B cell (primary cell): ENCODE measurements around the gene NBAS. TPM values are rescaled to one million over a fixed set of nuclear protein-coding genes. Genes with fewer than 3 reads are reported as not detected.

Experiments used
- ATAC-seq: fragments of 200-7000 bp; cut with Tn5 transposase; one replicate; pipeline ENCODE4 v1.10.0; 2021; ENCODE audit warnings: low read depth, mild to moderate bottlenecking, moderate number of reproducible peaks, moderate library complexity
- CTCF ChIA-PET: fragments of 350-600 bp; sonication (Branson Sonifier 250); formaldehyde crosslinking; loops from one replicate; lab custom pipeline; 2021; ENCODE audit warnings: antibody characterized with exemption, inconsistent platforms; lab: Charles Lee
- POLR2A ChIA-PET: fragments of 350-600 bp; sonication (Branson Sonifier 250); formaldehyde crosslinking; loops from one replicate; lab custom pipeline; 2021; ENCODE audit warnings: antibody characterized with exemption; lab: Charles Lee
- DNase-seq: peaks from one replicate; pipeline ENCODE4 v3.0.0; 2013
- H2AFZ ChIP-seq: 2 replicates; pipeline ENCODE4 v1.6.1; 2012; ENCODE audit warnings: mild to moderate bottlenecking, low read depth, low read length; ENCODE audit not compliant: insufficient read depth, poor library complexity, severe bottlenecking
- H3K27ac ChIP-seq, 2 donors: 1 replicate in 1 of 2; 2 replicates in 1 of 2; pipeline ENCODE4 v1.5.1; 2012 to 2013; ENCODE audit warnings: low read length in 2 of 2, mild to moderate bottlenecking in 2 of 2, moderate library complexity in 1 of 2
- H3K27me3 ChIP-seq, 4 experiments: fragments of 200-600 bp in 1 of 4; sonication (generic) in 1 of 4; replicated peaks in 1 of 4; 1 replicate in 2 of 4; 2 replicates in 2 of 4; pipeline versions ENCODE4 v1.6.1 to v1.7.0; 2013 to 2016; ENCODE audit warnings: low read length in 3 of 4, mild to moderate bottlenecking in 2 of 4, mixed read lengths in 1 of 4, moderate library complexity in 1 of 4; ENCODE audit not compliant: insufficient read depth in 4 of 4, control insufficient read depth in 3 of 4; ENCODE audit errors: control extremely low read depth in 1 of 4
- H3K36me3 ChIP-seq, 2 experiments: replicated peaks in 1 of 2; 1 replicate in 1 of 2; 2 replicates in 1 of 2; pipeline versions ENCODE4 v1.6.1 to v1.7.1; 2013; ENCODE audit warnings: low read length in 1 of 2; ENCODE audit not compliant: insufficient read depth in 2 of 2, control insufficient read depth in 1 of 2; ENCODE audit errors: control extremely low read depth in 1 of 2, extremely low read depth in 1 of 2
- H3K4me1 ChIP-seq, 2 donors: fragments of 200-600 bp in 1 of 2; sonication (generic) in 1 of 2; 1 replicate in 1 of 2; 2 replicates in 1 of 2; pipeline versions ENCODE4 v1.5.1 to v1.6.1; 2013 to 2017; ENCODE audit warnings: low read length in 2 of 2; ENCODE audit not compliant: control insufficient read depth in 2 of 2, insufficient read depth in 2 of 2
- H3K4me2 ChIP-seq: replicated peaks from 2 replicates; pipeline ENCODE3; 2012; ENCODE audit warnings: mild to moderate bottlenecking, low read depth, low read length; ENCODE audit not compliant: poor library complexity, severe bottlenecking
- H3K4me3 ChIP-seq, 5 experiments: fragments of 200-600 bp in 1 of 5; sonication (generic) in 1 of 5; 1 replicate in 3 of 5; 2 replicates in 2 of 5; pipeline versions ENCODE4 v1.5.1 to v1.7.0; 2011 to 2016; ENCODE audit warnings: low read length in 4 of 5, mild to moderate bottlenecking in 4 of 5, low read depth in 2 of 5, control low read depth in 1 of 5, moderate library complexity in 1 of 5; ENCODE audit not compliant: insufficient read depth in 1 of 5; ENCODE audit errors: control extremely low read depth in 1 of 5, extremely low read depth in 1 of 5
- H3K79me2 ChIP-seq: fragments of 200-600 bp; sonication (generic); one replicate; pipeline ENCODE4 v1.6.0; 2016; ENCODE audit warnings: low read length; ENCODE audit not compliant: control insufficient read depth, insufficient read depth
- H3K9ac ChIP-seq: fragments of 200-600 bp; sonication (generic); 2 replicates; pipeline ENCODE4 v1.6.1; 2017; ENCODE audit warnings: mild to moderate bottlenecking, low read length, moderate library complexity
- H3K9me3 ChIP-seq, 3 donors: one replicate each; pipeline versions ENCODE4 v1.6.1 to v1.7.1; 2013; ENCODE audit warnings: low read length in 2 of 3; ENCODE audit not compliant: control insufficient read depth in 2 of 3, insufficient read depth in 1 of 3; ENCODE audit errors: control extremely low read depth in 1 of 3
- H4K20me1 ChIP-seq: 2 replicates; pipeline ENCODE4 v1.6.0; 2012; ENCODE audit warnings: mild to moderate bottlenecking, low read length; ENCODE audit not compliant: insufficient read depth, control insufficient read depth, poor library complexity, severe bottlenecking
- H3K27ac Mint-ChIP-seq: one replicate; pipeline ENCODE4 v1.8.0; 2021; ENCODE audit warnings: mixed read lengths
- H3K27me3 Mint-ChIP-seq: one replicate; pipeline ENCODE4 v1.8.0; 2021; ENCODE audit warnings: mixed read lengths
- H3K4me1 Mint-ChIP-seq: one replicate; pipeline ENCODE4 v1.8.0; 2021; ENCODE audit warnings: mixed read lengths
- H3K4me3 Mint-ChIP-seq: one replicate; pipeline ENCODE4 v1.8.0; 2021; ENCODE audit warnings: mixed read lengths
- H3K9me3 Mint-ChIP-seq: one replicate; pipeline ENCODE4 v1.8.0; 2022; ENCODE audit warnings: mixed read lengths; ENCODE audit not compliant: insufficient read depth
- CTCF ChIP-seq: fragments of 200-600 bp; IDR thresholded peaks from one replicate; pipeline ENCODE4 v1.8.0; 2022; ENCODE audit warnings: antibody characterized with exemption, mild to moderate bottlenecking
- EZH2 ChIP-seq: IDR thresholded peaks from 2 replicates; pipeline ENCODE4 v1.6.1; 2012; ENCODE audit warnings: borderline replicate concordance, low read depth, mild to moderate bottlenecking, moderate library complexity, low read length; ENCODE audit not compliant: insufficient read depth, poor library complexity, severe bottlenecking
- WGBS: methylation state at CpG from one replicate; pipeline ENCODE4 v1.1.5; 2013; ENCODE audit warnings: missing lambda C conversion rate; ENCODE audit not compliant: insufficient coverage; 5-methylcytosine and 5-hydroxymethylcytosine counted together
- intact Hi-C: fragments of 100-400 bp; cut with micrococcal nuclease; formaldehyde crosslinking; loops from one replicate; pipeline ENCODE4 v1.10.0; 2022
- polyA plus RNA-seq: library from polyadenylated mRNA; depleted of rRNA; stranded (reverse); fragments of >200 nt; gene quantifications from 2 replicates; pipeline ENCODE4 v1.2.3, GENCODE V29; 2012
- total RNA-seq, 2 donors: library from RNA; stranded (reverse); fragments of 120-200 nt in 1 of 2; gene quantifications; 1 replicate in 1 of 2; 2 replicates in 1 of 2; pipeline versions ENCODE4 v1.2.3 to v1.2.4, GENCODE V29; 2013 to 2022

NBAS gene
- total and polyA plus RNA-seq, 2 donors (not counting 1 experiment from before 2014, with no cell fraction given), result 10.6 to 37.3 TPM

- CTCF ChIA-PET, result no interaction called here
- no peak for TF ChIP-seq CTCF
- no peak for TF ChIP-seq EZH2
- no peaks in the 10 kb centered on the region for H3K4me1 Mint-ChIP-seq
These were observed 281.8 kb downstream of the NBAS start for GRCh38 chr2:15279201-15279876.

GRCh38 chr2:15278296-15278695, 282.8 kb downstream of the NBAS start:
- Mint-ChIP-seq H3K27me3 (no peaks in the 10 kb centered on the region), H3K4me3 (no peak overlapping the region), H3K27ac (no peak overlapping the region), H3K4me1 (no peaks in the 10 kb centered on the region), H3K9me3 (no peaks in the 10 kb centered on the region)
- ATAC-seq (no peak), DNase-seq (no peak)
- Histone ChIP-seq H4K20me1 (no peaks in the 10 kb centered on the region), H3K4me3 (no peak overlapping the region), H3K79me2 (no peaks in the 10 kb centered on the region), H3K36me3 (peaks cover 0 to 20% of the 10 kb centered on the region in 2 experiments), H3K27ac (no peak overlapping the region), H3K9ac (no peak overlapping the region), H2AFZ (no peak overlapping the region), H3K9me3 (no peaks in the 10 kb centered on the region), H3K27me3 (no peaks in the 10 kb centered on the region), H3K4me2 (no peak overlapping the region), H3K4me1 (no peaks in the 10 kb centered on the region)
- 100% methylated on average over 2 of the region's 3 CpGs for WGBS
- TF ChIP-seq EZH2 (no peak), CTCF (no peak)
- intact Hi-C loops, result no loop called here
- ChIA-PET POLR2A (no interaction called here), CTCF (no interaction called here)

More at GRCh38 chr2:15279201-15279876, 281.8 kb downstream of the NBAS start:
- Mint-ChIP-seq H3K9me3 (no peaks in the 10 kb centered on the region), H3K4me3 (no peak overlapping the region), H3K27me3 (no peaks in the 10 kb centered on the region), H3K27ac (no peak overlapping the region)
- POLR2A ChIA-PET, result no interaction called here
- no peak for ATAC-seq
- no peaks in the 10 kb centered on the region for H4K20me1 ChIP-seq
- no peak overlapping the region for H3K27ac ChIP-seq
- no peak overlapping the region for H2AFZ ChIP-seq
- H3K27me3 ChIP-seq, result no peaks in the 10 kb centered on the region
- DNase-seq, result no peak
- no peak overlapping the region for H3K4me2 ChIP-seq
- WGBS, result 100% methylated on average over 1 of the region's 2 CpGs
- H3K79me2 ChIP-seq, result no peaks in the 10 kb centered on the region
- no peaks in the 10 kb centered on the region for H3K9me3 ChIP-seq
- intact Hi-C loops, result no loop called here
- no peak overlapping the region for H3K9ac ChIP-seq
- H3K4me3 ChIP-seq, result no peak overlapping the region
- H3K36me3 ChIP-seq, result peaks cover 0 to 23% of the 10 kb centered on the region in 2 experiments
- no peaks in the 10 kb centered on the region for H3K4me1 ChIP-seq
